Endodermal cell (in vitro differentiated cells): Measurements from ENCODE around the gene SLC12A4. TPM values are rescaled to one million over a fixed set of nuclear protein-coding genes. Genes with fewer than 3 reads are reported as not detected.

Source experiments
- DNase-seq: peaks from one replicate; pipeline ENCODE4 v3.0.0-alpha.2; 2017
- H3K27ac ChIP-seq: 2 replicates; pipeline ENCODE4 v1.5.1; 2013; ENCODE audit warnings: mild to moderate bottlenecking, low read depth, low read length, moderate library complexity
- H3K27me3 ChIP-seq: 2 replicates; pipeline ENCODE4 v1.6.1; 2013; ENCODE audit warnings: mild to moderate bottlenecking, low read length, moderate library complexity; ENCODE audit not compliant: insufficient read depth, control insufficient read depth, poor library complexity, severe bottlenecking
- H3K36me3 ChIP-seq: 2 replicates; pipeline ENCODE4 v1.7.0; 2013; ENCODE audit warnings: mild to moderate bottlenecking, low read length, moderate library complexity; ENCODE audit not compliant: control insufficient read depth, insufficient read depth
- H3K4me1 ChIP-seq: one replicate; pipeline ENCODE4 v1.7.0; 2013; ENCODE audit warnings: low read length; ENCODE audit not compliant: control insufficient read depth, insufficient read depth
- H3K4me3 ChIP-seq: 2 replicates; pipeline ENCODE4 v1.5.1; 2013; ENCODE audit warnings: mild to moderate bottlenecking, low read length, moderate library complexity
- H3K9ac ChIP-seq: 2 replicates; pipeline ENCODE4 v1.6.1; 2013; ENCODE audit warnings: mild to moderate bottlenecking, low read length, moderate library complexity; ENCODE audit not compliant: poor library complexity, severe bottlenecking; ENCODE audit errors: extremely low read depth
- H3K9me3 ChIP-seq: 2 replicates; pipeline ENCODE4 v1.6.1; 2013; ENCODE audit warnings: mild to moderate bottlenecking, low read length, moderate library complexity; ENCODE audit not compliant: control insufficient read depth
- H3K27ac Mint-ChIP-seq: 2 replicates; pipeline ENCODE4 v1.8.0; 2020; ENCODE audit warnings: mixed read lengths
- H3K27me3 Mint-ChIP-seq: 2 replicates; pipeline ENCODE4 v1.8.0; 2021; ENCODE audit warnings: mild to moderate bottlenecking, mixed read lengths; ENCODE audit not compliant: insufficient read depth
- H3K36me3 Mint-ChIP-seq: 2 replicates; pipeline ENCODE4 v1.8.0; 2020; ENCODE audit warnings: low read depth, mixed read lengths
- H3K4me1 Mint-ChIP-seq: 2 replicates; pipeline ENCODE4 v1.8.0; 2020; ENCODE audit warnings: mixed read lengths
- H3K4me3 Mint-ChIP-seq: 2 replicates; pipeline ENCODE4 v1.8.0; 2020; ENCODE audit warnings: mild to moderate bottlenecking, moderate library complexity, mixed read lengths
- H3K9me3 Mint-ChIP-seq: 2 replicates; pipeline ENCODE4 v1.8.0; 2020; ENCODE audit warnings: mild to moderate bottlenecking, mixed read lengths
- WGBS, 2 experiments: methylation state at CpG; one replicate each; pipeline versions ENCODE4 v1.1.5 to v1.1.7; 2013; ENCODE audit warnings: missing lambda C conversion rate in 2 of 2, mixed read lengths in 1 of 2; ENCODE audit not compliant: insufficient coverage in 1 of 2, insufficient read length in 1 of 2; 5-methylcytosine and 5-hydroxymethylcytosine counted together
- total RNA-seq, 2 donors: library from RNA; stranded (reverse); fragmentation: NEBNext Ultra II Directional in 1 of 2; extraction: Animal tissue kit (Norgen Biotek cat#: 25700) in 1 of 2; gene quantifications; 2 replicates in 1 of 2; 3 replicates in 1 of 2; pipeline ENCODE4 v1.2.1, GENCODE V29; 2021
- TF ChIP-seq, protein P1 (sequence below): fragments of 200-600 bp; sonication (generic); conservative IDR thresholded peaks from 2 replicates; pipeline ENCODE4 v1.5.0; 2021; ENCODE audit warnings: antibody characterized with exemption, mild to moderate bottlenecking

SLC12A4 gene
- total RNA-seq, 2 donors from 2014 or later = 37.9 to 43.4 TPM

DNA sequence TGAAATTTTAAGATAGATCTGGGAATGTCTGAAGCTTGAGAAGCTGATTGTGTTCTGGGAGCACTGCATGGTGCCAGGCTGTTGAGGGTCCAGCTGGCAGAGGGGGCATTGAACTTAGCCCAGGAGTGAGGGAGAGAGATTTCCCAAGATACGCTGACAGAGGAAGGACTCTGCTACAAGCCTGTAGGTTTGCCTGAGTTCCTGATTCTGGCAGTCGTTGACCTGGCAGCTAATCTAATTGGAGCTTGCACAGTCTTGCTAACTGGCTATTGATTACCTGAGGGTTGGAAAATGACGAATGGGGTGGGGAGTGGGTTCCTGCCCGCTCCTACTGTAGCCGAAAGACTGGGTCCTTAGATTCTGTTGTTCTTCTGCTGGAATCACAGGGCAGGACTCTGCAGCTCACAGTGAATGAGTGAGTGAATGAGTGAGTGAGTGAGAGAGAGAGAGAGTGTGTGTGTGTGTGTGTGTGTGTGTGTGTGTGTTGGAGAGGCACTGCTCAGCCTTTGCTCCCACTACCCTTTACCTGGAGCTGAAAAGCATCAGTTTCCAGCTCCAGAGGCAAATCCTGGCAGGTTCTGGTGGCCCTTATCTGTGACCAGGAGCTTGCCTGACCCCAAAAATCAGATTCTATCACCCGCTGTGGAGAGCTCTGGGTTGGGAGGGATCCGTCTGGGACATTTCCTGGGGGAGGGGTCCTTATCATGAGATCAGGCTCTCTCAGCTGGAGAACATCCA is 53.5 kb downstream of the SLC12A4 start:
- DNase-seq = peak; percentile 67
- no peaks in the 10 kb centered on the region for H3K9me3 ChIP-seq
- no peaks in the 10 kb centered on the region for H3K9me3 Mint-ChIP-seq
- peak overlapping the region; percentile 71 for H3K27ac Mint-ChIP-seq
- no peak overlapping the region for H3K27ac ChIP-seq
- H3K4me3 Mint-ChIP-seq = no peak overlapping the region
- H3K27me3 Mint-ChIP-seq = no peaks in the 10 kb centered on the region
- peaks cover 4% of the 10 kb centered on the region for H3K4me1 ChIP-seq
- 69 to 74% methylated on average over 7 of the region's 7 CpGs for WGBS, 2 experiments
- peaks cover 28% of the 10 kb centered on the region for H3K4me1 Mint-ChIP-seq
- no peaks in the 10 kb centered on the region for H3K27me3 ChIP-seq
- TF ChIP-seq, protein P1, sequence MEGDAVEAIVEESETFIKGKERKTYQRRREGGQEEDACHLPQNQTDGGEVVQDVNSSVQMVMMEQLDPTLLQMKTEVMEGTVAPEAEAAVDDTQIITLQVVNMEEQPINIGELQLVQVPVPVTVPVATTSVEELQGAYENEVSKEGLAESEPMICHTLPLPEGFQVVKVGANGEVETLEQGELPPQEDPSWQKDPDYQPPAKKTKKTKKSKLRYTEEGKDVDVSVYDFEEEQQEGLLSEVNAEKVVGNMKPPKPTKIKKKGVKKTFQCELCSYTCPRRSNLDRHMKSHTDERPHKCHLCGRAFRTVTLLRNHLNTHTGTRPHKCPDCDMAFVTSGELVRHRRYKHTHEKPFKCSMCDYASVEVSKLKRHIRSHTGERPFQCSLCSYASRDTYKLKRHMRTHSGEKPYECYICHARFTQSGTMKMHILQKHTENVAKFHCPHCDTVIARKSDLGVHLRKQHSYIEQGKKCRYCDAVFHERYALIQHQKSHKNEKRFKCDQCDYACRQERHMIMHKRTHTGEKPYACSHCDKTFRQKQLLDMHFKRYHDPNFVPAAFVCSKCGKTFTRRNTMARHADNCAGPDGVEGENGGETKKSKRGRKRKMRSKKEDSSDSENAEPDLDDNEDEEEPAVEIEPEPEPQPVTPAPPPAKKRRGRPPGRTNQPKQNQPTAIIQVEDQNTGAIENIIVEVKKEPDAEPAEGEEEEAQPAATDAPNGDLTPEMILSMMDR = no peak
- no peak overlapping the region for H3K4me3 ChIP-seq
- H3K36me3 ChIP-seq = peaks cover 26% of the 10 kb centered on the region
- H3K36me3 Mint-ChIP-seq = peaks cover 27% of the 10 kb centered on the region
- H3K9ac ChIP-seq = no peak overlapping the region

DNA sequence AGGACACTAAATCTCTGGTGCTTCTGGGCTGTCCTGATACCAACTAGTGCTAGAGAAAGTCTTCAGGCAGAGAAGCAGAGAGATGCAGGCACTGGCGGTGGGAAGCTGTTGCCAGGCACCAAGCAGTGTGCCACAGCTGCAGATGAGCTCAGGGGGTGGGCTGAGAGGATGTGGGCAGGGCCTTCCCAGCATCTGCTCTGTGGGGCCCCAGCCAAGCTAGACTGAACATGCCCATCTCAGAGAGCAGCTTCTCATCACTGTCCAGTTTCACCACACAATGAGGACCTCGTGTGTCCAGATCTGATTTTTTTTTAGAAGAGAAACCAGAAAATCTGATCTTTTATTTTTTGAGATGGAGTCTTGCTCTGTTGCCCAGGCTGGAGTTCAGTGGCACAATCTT is 58.3 kb downstream of the SLC12A4 start:
- Mint-ChIP-seq H3K4me3 (no peak overlapping the region), H3K27me3 (no peaks in the 10 kb centered on the region)
- H3K4me3 ChIP-seq = no peak overlapping the region

DNA sequence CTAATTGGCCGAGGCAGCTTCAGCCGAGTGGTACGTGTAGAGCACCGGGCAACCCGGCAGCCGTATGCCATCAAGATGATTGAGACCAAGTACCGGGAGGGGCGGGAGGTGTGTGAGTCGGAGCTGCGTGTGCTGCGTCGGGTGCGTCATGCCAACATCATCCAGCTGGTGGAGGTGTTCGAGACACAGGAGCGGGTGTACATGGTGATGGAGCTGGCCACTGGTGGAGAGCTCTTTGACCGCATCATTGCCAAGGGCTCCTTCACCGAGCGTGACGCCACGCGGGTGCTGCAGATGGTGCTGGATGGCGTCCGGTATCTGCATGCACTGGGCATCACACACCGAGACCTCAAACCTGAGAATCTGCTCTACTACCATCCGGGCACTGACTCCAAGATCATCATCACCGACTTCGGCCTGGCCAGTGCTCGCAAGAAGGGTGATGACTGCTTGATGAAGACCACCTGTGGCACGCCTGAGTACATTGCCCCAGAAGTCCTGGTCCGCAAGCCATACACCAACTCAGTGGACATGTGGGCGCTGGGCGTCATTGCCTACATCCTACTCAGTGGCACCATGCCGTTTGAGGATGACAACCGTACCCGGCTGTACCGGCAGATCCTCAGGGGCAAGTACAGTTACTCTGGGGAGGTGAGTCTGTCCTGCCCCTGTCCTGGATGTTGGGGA is 59.2 kb downstream of the SLC12A4 start:
- Histone ChIP-seq H3K27ac (no peak overlapping the region), H3K9me3 (no peaks in the 10 kb centered on the region), H3K36me3 (peaks cover 20% of the 10 kb centered on the region), H3K9ac (no peak overlapping the region), H3K27me3 (no peaks in the 10 kb centered on the region), H3K4me1 (no peaks in the 10 kb centered on the region), H3K4me3 (no peak overlapping the region)
- peaks cover 28% of the 10 kb centered on the region for H3K36me3 Mint-ChIP-seq
- peak overlapping the region; percentile 44 for H3K27ac Mint-ChIP-seq
- no peaks in the 10 kb centered on the region for H3K27me3 Mint-ChIP-seq
- WGBS, 2 experiments = 95 to 97% methylated on average over 35 to 36 of the region's 36 CpGs
- TF ChIP-seq, protein P1 = no peak
- no peak for DNase-seq
- H3K4me3 Mint-ChIP-seq = no peak overlapping the region
- H3K4me1 Mint-ChIP-seq = peaks cover 5% of the 10 kb centered on the region
- no peaks in the 10 kb centered on the region for H3K9me3 Mint-ChIP-seq

More for the DNA sequence above, 58.3 kb downstream of the SLC12A4 start:
- TF ChIP-seq, protein P1 = no peak
- H3K27ac Mint-ChIP-seq = peak overlapping the region; percentile 26
- no peak for DNase-seq
- peaks cover 13% of the 10 kb centered on the region for H3K4me1 Mint-ChIP-seq
- Histone ChIP-seq H3K27ac (no peak overlapping the region), H3K4me1 (peaks cover 4% of the 10 kb centered on the region), H3K27me3 (no peaks in the 10 kb centered on the region), H3K9me3 (no peaks in the 10 kb centered on the region), H3K36me3 (peaks cover 20% of the 10 kb centered on the region), H3K9ac (no peak overlapping the region)
- peaks cover 26% of the 10 kb centered on the region for H3K36me3 Mint-ChIP-seq
- 90 to 94% methylated on average over 2 of the region's 2 CpGs for WGBS, 2 experiments
- no peaks in the 10 kb centered on the region for H3K9me3 Mint-ChIP-seq
